Epithelial cell of esophagus (primary cell): Measurements from ENCODE around the gene POLR2J.
A peak's percentile ranks its signal among the peaks of the same experiment; 100 is the strongest.

Source experiments
- DNase-seq: peaks from one replicate; pipeline ENCODE4 v3.0.0; 2010; ENCODE audit warnings: low read depth
- H3K4me3 ChIP-seq: 2 replicates; pipeline ENCODE4 v1.5.1; 2011; ENCODE audit warnings: mild to moderate bottlenecking, low read length, control low read depth
- CTCF ChIP-seq: IDR thresholded peaks from 2 replicates; pipeline ENCODE4 v1.5.1; 2011; ENCODE audit warnings: low read depth, mild to moderate bottlenecking, low read length, control low read depth, inconsistent platforms; ENCODE audit not compliant: insufficient read depth; ENCODE audit errors: missing control alignments

Gene POLR2J

GRCh38 chr7:102468478-102469350, 10.0 kb downstream of the POLR2J start:
- no peak overlapping the region for H3K4me3 ChIP-seq
- no peak for DNase-seq
- TF ChIP-seq CTCF: no peak

- DNase-seq: no peak
- H3K4me3 ChIP-seq: no peak overlapping the region
These were observed 10.9 kb downstream of the POLR2J start for GRCh38 chr7:102467581-102468477.

GRCh38 chr7:102466097-102466496, 12.6 kb downstream of the POLR2J start:
- no peak for TF ChIP-seq CTCF
- no peak overlapping the region for H3K4me3 ChIP-seq
- DNase-seq: no peak

More at GRCh38 chr7:102467581-102468477, 10.9 kb downstream of the POLR2J start:
- TF ChIP-seq CTCF: no peak

- peak; percentile 91 for DNase-seq
- H3K4me3 ChIP-seq: peak within 1 kb of the TSS; percentile 100
- no peak for TF ChIP-seq CTCF
These were observed 14.0 kb downstream of the POLR2J start, which contains the start of the genes ALKBH4 and LRWD1 for GRCh38 chr7:102464577-102465280. Gene ALKBH4 (minus strand): TSS chr7:102464863. CDS start chr7:102464836, 27 bp downstream. Gene LRWD1 (plus strand): TSS chr7:102464984. CDS start chr7:102465081, 97 bp downstream.

- DNase-seq: peak; percentile 14
- no peak for TF ChIP-seq CTCF
- H3K4me3 ChIP-seq: peak overlapping the region; percentile 100
These were observed 14.7 kb downstream of the POLR2J start for GRCh38 chr7:102463841-102464576.

GRCh38 chr7:102460467-102460866, 18.3 kb downstream of the POLR2J start:
- TF ChIP-seq CTCF: no peak
- H3K4me3 ChIP-seq: no peak overlapping the region

More at GRCh38 chr7:102460467-102460866, 18.3 kb downstream of the POLR2J start:
- DNase-seq: no peak
